Upper lobe of left lung (tissue), 6 donors: ENCODE results near the gene TSPEAR. TPM values are rescaled to one million over a fixed set of nuclear protein-coding genes. Genes with fewer than 3 reads are reported as not detected.
A peak's percentile ranks its signal among the peaks of the same experiment; 100 is the strongest.

ENCODE experiments used
- ATAC-seq, 2 donors: fragments of 200-7000 bp; cut with Tn5 transposase; one replicate each; pipeline ENCODE4 v1.9.1; 2022; ENCODE audit warnings: mild to moderate bottlenecking in 2 of 2, moderate library complexity in 2 of 2; ENCODE audit not compliant: low FRiP score in 2 of 2
- DNase-seq, 2 donors: peaks; one replicate each; pipeline ENCODE4 v3.0.0-alpha.2; 2019 to 2020
- H3K27ac ChIP-seq, 4 donors: fragments of 200-600 bp; sonication (generic); one replicate each; pipeline ENCODE4 v1.5.1; 2016 to 2019
- H3K27me3 ChIP-seq, 4 donors: fragments of 200-600 bp; sonication (generic); one replicate each; pipeline ENCODE4 v1.5.1; 2017 to 2019
- H3K36me3 ChIP-seq, 4 donors: fragments of 200-600 bp; sonication (generic); one replicate each; pipeline ENCODE4 v1.5.1; 2016 to 2019
- H3K4me1 ChIP-seq, 4 donors: fragments of 200-600 bp; sonication (generic); one replicate each; pipeline ENCODE4 v1.5.1; 2018 to 2019
- H3K4me3 ChIP-seq, 4 donors: fragments of 200-600 bp; sonication (generic); one replicate each; pipeline ENCODE4 v1.5.1; 2017 to 2019; ENCODE audit warnings: mild to moderate bottlenecking in 2 of 4, moderate library complexity in 1 of 4
- H3K9me3 ChIP-seq, 4 donors: fragments of 200-600 bp; sonication (generic); one replicate each; pipeline ENCODE4 v1.5.1; 2018 to 2019
- CTCF ChIP-seq, 6 experiments: fragments of 450-650 bp in 4 of 6; fragments of 200-600 bp in 2 of 6; sonication (generic) in 2 of 6; IDR thresholded peaks; one replicate each; pipeline ENCODE4 v1.5.1; 2016 to 2019; ENCODE audit warnings: antibody characterized with exemption in 6 of 6
- EP300 ChIP-seq, 4 donors: sonication (generic); formaldehyde crosslinking; IDR thresholded peaks; one replicate each; pipeline ENCODE4 v1.5.1; 2017; ENCODE audit warnings: antibody characterized with exemption in 4 of 4, control low read depth in 2 of 4
- POLR2A ChIP-seq, 4 donors: fragments of 450-650 bp; IDR thresholded peaks; one replicate each; pipeline ENCODE4 v1.5.1; 2016 to 2017; ENCODE audit warnings: antibody characterized with exemption in 4 of 4, mild to moderate bottlenecking in 2 of 4
- POLR2AphosphoS5 ChIP-seq, 2 donors: sonication (generic); formaldehyde crosslinking; IDR thresholded peaks; one replicate each; pipeline ENCODE4 v1.5.1; 2017; ENCODE audit warnings: antibody characterized with exemption in 2 of 2
- WGBS, 2 donors: methylation state at CpG; one replicate each; pipeline ENCODE4 v1.1.5; 2017 to 2018; 5-methylcytosine and 5-hydroxymethylcytosine counted together
- total RNA-seq, 6 donors: library from RNA; depleted of rRNA in 4 of 6; stranded (reverse); fragments of >200 nt in 4 of 6; gene quantifications; one replicate each; pipeline versions ENCODE4 v1.1.0 to v1.2.1, GENCODE V29; 2016 to 2021
- donor health status: DM: no; HTN: no; CAD: no; lungs with moderate emphysema.
- donor health status: DM: no; HTN: yes; CAD: no; lungs with severe emphysema.

TSPEAR gene
- total RNA-seq, 6 donors from 2014 or later, result 0.14 to 0.17 TPM; not detected in 4

GRCh38 chr21:44596068-44596725 lies 115.2 kb downstream of the TSPEAR start:
- Histone ChIP-seq H3K27ac (no peak overlapping the region), H3K27me3 (no peaks in the 10 kb centered on the region), H3K4me1 (no peaks in the 10 kb centered on the region), H3K36me3 (no peaks in the 10 kb centered on the region), H3K4me3 (no peak overlapping the region), H3K9me3 (no peaks in the 10 kb centered on the region)
- WGBS, 2 donors, result 76 to 88% methylated on average over 5 to 8 of the region's 9 CpGs
- ATAC-seq, result peak in 1 of 2 donors; percentile 13
- TF ChIP-seq EP300 (IDR thresholded peaks at IDR 0.05), result no peak
- TF ChIP-seq CTCF (IDR thresholded peaks at IDR 0.05), result no peak
- no peak for TF ChIP-seq POLR2A (IDR thresholded peaks at IDR 0.05)
- TF ChIP-seq POLR2AphosphoS5 (IDR thresholded peaks at IDR 0.05), result no peak
- no peak for DNase-seq

GRCh38 chr21:44595524-44595923 lies 115.8 kb downstream of the TSPEAR start:
- no peaks in the 10 kb centered on the region for H3K4me1 ChIP-seq
- no peak overlapping the region for H3K27ac ChIP-seq
- no peaks in the 10 kb centered on the region for H3K36me3 ChIP-seq
- H3K9me3 ChIP-seq, result no peaks in the 10 kb centered on the region
- no peak overlapping the region for H3K4me3 ChIP-seq
- ATAC-seq (no peak), DNase-seq (no peak)
- 75 to 85% methylated on average over 6 of the region's 6 CpGs for WGBS, 2 donors
- H3K27me3 ChIP-seq, result no peaks in the 10 kb centered on the region
- TF ChIP-seq POLR2AphosphoS5 (IDR thresholded peaks at IDR 0.05) (no peak), EP300 (IDR thresholded peaks at IDR 0.05) (no peak), CTCF (IDR thresholded peaks at IDR 0.05) (no peak), POLR2A (IDR thresholded peaks at IDR 0.05) (no peak)

- H3K36me3 ChIP-seq, result no peaks in the 10 kb centered on the region
- ATAC-seq (no peak), DNase-seq (no peak)
- H3K27me3 ChIP-seq, result peaks cover 0 to 5% (median 0%) of the 10 kb centered on the region in 4 donors
- no peak overlapping the region for H3K27ac ChIP-seq
- 81 to 88% methylated on average over 12 of the region's 12 CpGs for WGBS, 2 donors
- TF ChIP-seq POLR2AphosphoS5 (IDR thresholded peaks at IDR 0.05) (no peak), CTCF (IDR thresholded peaks at IDR 0.05) (no peak), EP300 (IDR thresholded peaks at IDR 0.05) (no peak), POLR2A (IDR thresholded peaks at IDR 0.05) (no peak)
- no peak overlapping the region for H3K4me3 ChIP-seq
- H3K9me3 ChIP-seq, result no peaks in the 10 kb centered on the region
- H3K4me1 ChIP-seq, result no peaks in the 10 kb centered on the region
These were observed 116.9 kb downstream of the TSPEAR start for GRCh38 chr21:44594406-44594916.

- TF ChIP-seq POLR2A (IDR thresholded peaks at IDR 0.05) (no peak), EP300 (IDR thresholded peaks at IDR 0.05) (no peak), POLR2AphosphoS5 (IDR thresholded peaks at IDR 0.05) (no peak), CTCF (IDR thresholded peaks at IDR 0.05) (no peak)
- 53 to 69% methylated on average over 7 to 20 of the region's 20 CpGs for WGBS, 2 donors
- H3K27ac ChIP-seq, result no peak overlapping the region
- peaks cover 0 to 5% (median 0%) of the 10 kb centered on the region in 4 donors for H3K27me3 ChIP-seq
- ATAC-seq (no peak), DNase-seq (no peak)
- no peaks in the 10 kb centered on the region for H3K9me3 ChIP-seq
- no peak overlapping the region for H3K4me3 ChIP-seq
- no peaks in the 10 kb centered on the region for H3K36me3 ChIP-seq
- H3K4me1 ChIP-seq, result no peaks in the 10 kb centered on the region
These were observed 117.6 kb downstream of the TSPEAR start for GRCh38 chr21:44593598-44594405.
